Loucy (cell line): ENCODE data around the gene SLC27A3.
A peak's percentile ranks its signal among the peaks of the same experiment; 100 is the strongest.

ENCODE experiments used
- H2AFZ ChIP-seq: fragments of 200-600 bp; sonication (generic); 2 replicates; pipeline ENCODE4 v1.6.0; 2016; ENCODE audit warnings: antibody characterized with exemption, mild to moderate bottlenecking, low read length, moderate library complexity
- H3F3A ChIP-seq: fragments of 200-600 bp; 2 replicates; pipeline ENCODE4 v1.6.0; 2016; ENCODE audit warnings: antibody characterized with exemption, low read depth, mild to moderate bottlenecking
- H3K27me3 ChIP-seq: fragments of 200-600 bp; sonication (generic); 2 replicates; pipeline ENCODE4 v1.6.1; 2014; ENCODE audit warnings: low read length, mild to moderate bottlenecking; ENCODE audit not compliant: insufficient read depth, poor library complexity, severe bottlenecking
- H3K36me3 ChIP-seq: fragments of 200-600 bp; sonication (generic); 2 replicates; pipeline ENCODE4 v1.6.1; 2016; ENCODE audit warnings: low read length; ENCODE audit not compliant: insufficient read depth
- H3K4me1 ChIP-seq: fragments of 200-600 bp; sonication (generic); 2 replicates; pipeline ENCODE4 v1.5.1; 2014; ENCODE audit warnings: low read length, mild to moderate bottlenecking; ENCODE audit not compliant: insufficient read depth, poor library complexity, severe bottlenecking
- H3K4me2 ChIP-seq: fragments of 200-600 bp; sonication (generic); 2 replicates; pipeline ENCODE4 v1.6.0; 2014; ENCODE audit warnings: antibody characterized with exemption, low read length, low read depth, mild to moderate bottlenecking; ENCODE audit not compliant: poor library complexity, severe bottlenecking
- H3K4me3 ChIP-seq: fragments of 200-600 bp; sonication (generic); 2 replicates; pipeline ENCODE4 v1.5.1; 2014; ENCODE audit warnings: low read length, mild to moderate bottlenecking, mixed read lengths; ENCODE audit not compliant: poor library complexity, severe bottlenecking
- H3K79me2 ChIP-seq: fragments of 200-600 bp; sonication (generic); 2 replicates; pipeline ENCODE4 v1.6.1; 2014; ENCODE audit warnings: low read length; ENCODE audit not compliant: insufficient read depth
- H3K9ac ChIP-seq: fragments of 200-600 bp; sonication (generic); 2 replicates; pipeline ENCODE4 v1.6.0; 2014; ENCODE audit warnings: mild to moderate bottlenecking, low read depth, low read length, moderate library complexity; ENCODE audit not compliant: poor library complexity, severe bottlenecking
- H3K9me2 ChIP-seq: fragments of 200-600 bp; sonication (generic); replicated peaks from 2 replicates; pipeline ENCODE4 v1.6.1; 2016; ENCODE audit warnings: low read depth, low read length, mixed read lengths
- H3K9me3 ChIP-seq: fragments of 200-600 bp; sonication (generic); 2 replicates; pipeline ENCODE4 v1.6.1; 2014; ENCODE audit warnings: mild to moderate bottlenecking, antibody characterized with exemption, low read length, low read depth; ENCODE audit not compliant: insufficient read depth
- H4K20me1 ChIP-seq: fragments of 200-600 bp; sonication (generic); 2 replicates; pipeline ENCODE4 v1.6.0; 2014; ENCODE audit warnings: antibody characterized with exemption, low read length, mild to moderate bottlenecking; ENCODE audit not compliant: insufficient read depth, poor library complexity, severe bottlenecking
- CTCF ChIP-seq: fragments of 200-600 bp; sonication (generic); conservative IDR thresholded peaks from 2 replicates; pipeline ENCODE4 v1.5.1; 2014; ENCODE audit warnings: mild to moderate bottlenecking, antibody characterized with exemption, low read length
- EZH2phosphoT487 ChIP-seq: fragments of 200-600 bp; IDR thresholded peaks from 2 replicates; pipeline ENCODE4 v1.6.1; 2018; ENCODE audit warnings: antibody characterized with exemption, mild to moderate bottlenecking, moderate library complexity, borderline replicate concordance

Gene SLC27A3

GRCh38 chr1:153730468-153730988 lies 44.7 kb upstream of the SLC27A3 start:
- H3K27me3 ChIP-seq = no peaks in the 10 kb centered on the region
- H3K9me3 ChIP-seq = no peaks in the 10 kb centered on the region
- H3K9ac ChIP-seq = peak overlapping the region; percentile 94
- H2AFZ ChIP-seq = no peak overlapping the region
- peaks cover 24% of the 10 kb centered on the region for H3K4me1 ChIP-seq
- no peaks in the 10 kb centered on the region for H3F3A ChIP-seq
- H3K9me2 ChIP-seq = no peaks in the 10 kb centered on the region
- H3K4me3 ChIP-seq = peak overlapping the region; percentile 87
- TF ChIP-seq CTCF = no peak
- no peak for TF ChIP-seq EZH2phosphoT487
- peaks cover 31% of the 10 kb centered on the region for H3K79me2 ChIP-seq
- peak overlapping the region; percentile 73 for H3K4me2 ChIP-seq
- no peaks in the 10 kb centered on the region for H4K20me1 ChIP-seq
- no peaks in the 10 kb centered on the region for H3K36me3 ChIP-seq

DNA sequence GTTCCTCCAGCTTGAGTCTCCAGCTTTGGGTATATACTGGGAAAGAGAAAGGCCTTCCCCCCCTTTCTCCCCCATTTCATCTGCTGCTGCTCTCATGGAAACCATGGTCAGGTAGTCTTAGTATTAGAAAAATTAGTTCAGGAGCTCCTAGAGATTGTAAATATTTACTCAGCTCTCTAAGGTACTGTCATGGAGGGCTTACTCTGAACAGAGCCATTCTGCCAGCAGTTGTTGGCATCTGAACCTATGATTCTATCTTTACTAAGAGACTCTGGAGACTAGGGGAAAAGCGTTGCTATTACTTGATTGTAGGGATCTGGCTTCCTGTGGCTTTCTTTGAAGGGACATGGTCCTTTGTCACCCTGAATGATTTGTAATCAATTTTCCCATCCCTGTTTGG lies 41.2 kb upstream of the SLC27A3 start:
- Histone ChIP-seq H3K4me2 (no peak overlapping the region), H3K9me3 (no peaks in the 10 kb centered on the region), H3K27me3 (no peaks in the 10 kb centered on the region), H2AFZ (no peak overlapping the region), H3K79me2 (peaks cover 22% of the 10 kb centered on the region), H4K20me1 (no peaks in the 10 kb centered on the region), H3K36me3 (no peaks in the 10 kb centered on the region), H3K9ac (no peak overlapping the region), H3K4me1 (peaks cover 19% of the 10 kb centered on the region), H3K4me3 (no peak overlapping the region), H3F3A (no peaks in the 10 kb centered on the region), H3K9me2 (no peaks in the 10 kb centered on the region)
- TF ChIP-seq EZH2phosphoT487 (no peak), CTCF (no peak)

- H3K4me3 ChIP-seq = no peak overlapping the region
- H3K27me3 ChIP-seq = no peaks in the 10 kb centered on the region
- H3K9me2 ChIP-seq = no peaks in the 10 kb centered on the region
- peaks cover 14% of the 10 kb centered on the region for H3K4me1 ChIP-seq
- peaks cover 16% of the 10 kb centered on the region; the same call in 1 of the 2 replicates for H3K79me2 ChIP-seq
- H3K9me3 ChIP-seq = no peaks in the 10 kb centered on the region
- H3K9ac ChIP-seq = no peak overlapping the region
- TF ChIP-seq CTCF (no peak), EZH2phosphoT487 (no peak)
- H3K36me3 ChIP-seq = no peaks in the 10 kb centered on the region
- H4K20me1 ChIP-seq = no peaks in the 10 kb centered on the region
- no peaks in the 10 kb centered on the region for H3F3A ChIP-seq
- H3K4me2 ChIP-seq = no peak overlapping the region
- H2AFZ ChIP-seq = no peak overlapping the region
These were observed 40.7 kb upstream of the SLC27A3 start for GRCh38 chr1:153734396-153735089.
